GM19193 (cell line): ENCODE results near the gene SCAANT1.

ENCODE experiments used
- POLR2A ChIP-seq: IDR thresholded peaks from 4 replicates; pipeline ENCODE4 v1.6.1; 2011; ENCODE audit not compliant: insufficient read depth, insufficient read length; ENCODE audit errors: extremely low read depth

SCAANT1 gene

GRCh38 chr3:63864008-63864964 lies 47.9 kb downstream of the SCAANT1 start:
- peak; percentile 48 for TF ChIP-seq POLR2A

- TF ChIP-seq POLR2A = peak; percentile 50
Measured at GRCh38 chr3:63863150-63864007, 48.8 kb downstream of the SCAANT1 start, which contains the start of the genes ATXN7 and THOC7. Gene ATXN7, plus strand, starts transcription at chr3:63863867. Its CDS starts 48,732 bp downstream, at chr3:63912599. Gene THOC7, minus strand, starts transcription at chr3:63863805. Its CDS starts 15 bp downstream, at chr3:63863790.

- no peak for TF ChIP-seq POLR2A
Measured at GRCh38 chr3:63862804-63863149, 49.4 kb downstream of the SCAANT1 start.
